OCI-LY3 (cell line): ENCODE measurements around the gene IFT122.

ENCODE experiments used
- H2AFZ ChIP-seq: fragments of 200-600, 300-600 bp; shearing (Covaris generic); 2 replicates; pipeline ENCODE4 v1.6.0; 2014; ENCODE audit warnings: antibody characterized with exemption, low read depth, low read length
- H3K27ac ChIP-seq: fragments of 200-600, 300-600 bp; sonication (generic); 2 replicates; pipeline ENCODE4 v1.5.1; 2014; ENCODE audit warnings: mild to moderate bottlenecking, low read length, moderate library complexity, mixed read lengths
- H3K27me3 ChIP-seq: fragments of 200-600, 300-600 bp; sonication (generic); 2 replicates; pipeline ENCODE4 v1.6.1; 2014; ENCODE audit warnings: low read depth, low read length, mixed read lengths
- H3K36me3 ChIP-seq: fragments of 200-600, 300-600 bp; sonication (generic); replicated peaks from 2 replicates; pipeline ENCODE3; 2014; ENCODE audit warnings: low read depth, low read length, mixed read lengths
- H3K4me1 ChIP-seq: fragments of 300-600, 200-600 bp; sonication (generic); 2 replicates; pipeline ENCODE4 v1.6.1; 2014; ENCODE audit warnings: low read length, mixed read lengths
- H3K4me2 ChIP-seq: fragments of 200-600, 300-600 bp; sonication (generic); 2 replicates; pipeline ENCODE4 v1.6.1; 2014; ENCODE audit warnings: low read length, mixed read lengths
- H3K4me3 ChIP-seq: fragments of 300-600, 200-600 bp; sonication (generic); 2 replicates; pipeline ENCODE4 v1.5.1; 2014; ENCODE audit warnings: antibody characterized with exemption, mild to moderate bottlenecking, low read length, moderate library complexity
- H3K79me2 ChIP-seq: fragments of 300-600, 200-600 bp; shearing (Covaris generic); 2 replicates; pipeline ENCODE4 v1.6.1; 2014; ENCODE audit warnings: mild to moderate bottlenecking, low read length, mixed read lengths
- H3K9ac ChIP-seq: fragments of 300-600, 200-600 bp; shearing (Covaris generic); 2 replicates; pipeline ENCODE4 v1.6.0; 2014; ENCODE audit warnings: mild to moderate bottlenecking, low read length, moderate library complexity
- H3K9me3 ChIP-seq: fragments of 200-600, 300-600 bp; shearing (Covaris generic); 2 replicates; pipeline ENCODE4 v1.6.1; 2014; ENCODE audit warnings: low read length, mixed read lengths; ENCODE audit not compliant: insufficient read depth
- H4K20me1 ChIP-seq: fragments of 200-600, 300-600 bp; sonication (generic); 2 replicates; pipeline ENCODE4 v1.6.1; 2016; ENCODE audit warnings: low read length, mixed read lengths; ENCODE audit not compliant: insufficient read depth
- EZH2phosphoT487 ChIP-seq: fragments of 200-600 bp; shearing (Covaris generic); IDR thresholded peaks from 2 replicates; pipeline ENCODE4 v1.6.1; 2018; ENCODE audit warnings: antibody characterized with exemption, mixed run types, low read depth
- TF ChIP-seq, protein P1 (sequence below): fragments of 200-600, 300-600 bp; sonication (generic); IDR thresholded peaks from 2 replicates; pipeline ENCODE4 v1.5.1; 2014; ENCODE audit warnings: antibody characterized with exemption, low read length, low read depth

The IFT122 gene

DNA sequence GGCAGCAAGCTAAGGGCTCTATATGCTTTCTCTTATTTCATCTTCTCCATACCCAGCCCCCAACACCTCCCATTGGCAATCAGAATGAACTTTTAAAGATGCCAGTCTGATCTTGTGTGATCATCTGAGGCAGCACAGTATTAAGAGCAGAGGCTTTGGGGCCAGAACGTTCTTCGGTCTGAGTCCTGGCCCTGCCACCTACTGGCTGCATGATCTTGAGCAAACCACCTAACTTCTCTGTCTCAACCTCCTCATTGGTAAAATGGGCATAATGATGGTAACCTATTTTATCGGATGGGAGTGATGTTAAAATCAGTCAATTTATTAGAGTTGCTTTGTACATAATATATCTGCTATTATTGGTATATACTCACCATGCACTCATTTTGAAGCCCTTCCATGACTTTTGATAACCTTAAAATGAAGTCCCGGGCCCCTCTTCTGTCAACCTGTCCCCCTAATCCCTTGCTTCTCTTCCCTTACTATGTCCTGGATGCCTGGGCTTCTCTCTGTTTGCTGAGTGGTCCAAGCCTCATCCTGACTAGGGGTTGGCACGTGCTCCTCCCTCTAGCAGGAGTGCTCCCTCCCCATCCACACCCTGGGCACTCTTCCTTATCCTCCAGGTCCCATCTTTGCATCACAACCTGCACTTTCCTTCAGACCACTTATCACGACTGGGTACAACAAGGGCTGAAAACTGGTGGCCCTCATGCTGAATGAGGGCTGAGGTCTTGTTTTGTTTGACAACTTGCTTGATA is 17.9 kb upstream of the IFT122 start:
- Histone ChIP-seq H3K9ac (no peak overlapping the region), H3K4me1 (peaks cover 21% of the 10 kb centered on the region)
- TF ChIP-seq, protein P1, sequence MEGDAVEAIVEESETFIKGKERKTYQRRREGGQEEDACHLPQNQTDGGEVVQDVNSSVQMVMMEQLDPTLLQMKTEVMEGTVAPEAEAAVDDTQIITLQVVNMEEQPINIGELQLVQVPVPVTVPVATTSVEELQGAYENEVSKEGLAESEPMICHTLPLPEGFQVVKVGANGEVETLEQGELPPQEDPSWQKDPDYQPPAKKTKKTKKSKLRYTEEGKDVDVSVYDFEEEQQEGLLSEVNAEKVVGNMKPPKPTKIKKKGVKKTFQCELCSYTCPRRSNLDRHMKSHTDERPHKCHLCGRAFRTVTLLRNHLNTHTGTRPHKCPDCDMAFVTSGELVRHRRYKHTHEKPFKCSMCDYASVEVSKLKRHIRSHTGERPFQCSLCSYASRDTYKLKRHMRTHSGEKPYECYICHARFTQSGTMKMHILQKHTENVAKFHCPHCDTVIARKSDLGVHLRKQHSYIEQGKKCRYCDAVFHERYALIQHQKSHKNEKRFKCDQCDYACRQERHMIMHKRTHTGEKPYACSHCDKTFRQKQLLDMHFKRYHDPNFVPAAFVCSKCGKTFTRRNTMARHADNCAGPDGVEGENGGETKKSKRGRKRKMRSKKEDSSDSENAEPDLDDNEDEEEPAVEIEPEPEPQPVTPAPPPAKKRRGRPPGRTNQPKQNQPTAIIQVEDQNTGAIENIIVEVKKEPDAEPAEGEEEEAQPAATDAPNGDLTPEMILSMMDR = no peak
- no peak for TF ChIP-seq EZH2phosphoT487

DNA sequence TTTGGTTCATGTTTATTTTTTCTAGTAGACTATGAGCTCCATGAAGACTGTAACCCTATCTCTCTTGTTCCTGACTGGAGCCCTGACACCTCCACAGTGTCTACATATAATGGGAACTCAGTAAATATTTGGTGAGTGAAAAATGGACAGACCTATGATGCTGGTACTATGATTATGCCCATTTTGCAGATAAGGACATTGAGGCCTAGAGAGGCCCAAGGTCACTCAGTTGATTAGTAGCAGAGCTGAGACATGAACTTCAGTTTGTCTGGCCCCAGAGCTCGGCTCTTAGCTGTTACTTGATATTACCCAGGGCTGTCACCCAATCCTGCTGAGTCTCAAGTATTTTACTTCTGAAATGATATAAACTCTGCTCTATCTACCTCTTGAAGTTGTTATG is 17.1 kb upstream of the IFT122 start:
- 0 out of 2 replicates have a peak, but pooled peaks cover 4% of the 10 kb centered on the region for H3K9me3 ChIP-seq
- peaks cover 21% of the 10 kb centered on the region for H3K4me1 ChIP-seq
- no peaks in the 10 kb centered on the region for H4K20me1 ChIP-seq
- H3K27me3 ChIP-seq = no peaks in the 10 kb centered on the region
- no peak overlapping the region for H3K9ac ChIP-seq
- H3K4me2 ChIP-seq = no peak overlapping the region
- no peaks in the 10 kb centered on the region for H3K79me2 ChIP-seq
- H3K36me3 ChIP-seq = peaks cover 11% of the 10 kb centered on the region
- H2AFZ ChIP-seq = no peak overlapping the region
- no peak overlapping the region for H3K4me3 ChIP-seq
- TF ChIP-seq EZH2phosphoT487 = no peak
- H3K27ac ChIP-seq = no peak overlapping the region

More for the DNA sequence above, 17.9 kb upstream of the IFT122 start:
- Histone ChIP-seq H3K36me3 (peaks cover 6% of the 10 kb centered on the region), H2AFZ (no peak overlapping the region), H3K4me3 (no peak overlapping the region), H3K4me2 (no peak overlapping the region), H3K27me3 (no peaks in the 10 kb centered on the region), H3K27ac (no peak overlapping the region), H3K9me3 (0 out of 2 replicates have a peak, but pooled peaks cover 4% of the 10 kb centered on the region), H3K79me2 (no peaks in the 10 kb centered on the region), H4K20me1 (no peaks in the 10 kb centered on the region)

DNA sequence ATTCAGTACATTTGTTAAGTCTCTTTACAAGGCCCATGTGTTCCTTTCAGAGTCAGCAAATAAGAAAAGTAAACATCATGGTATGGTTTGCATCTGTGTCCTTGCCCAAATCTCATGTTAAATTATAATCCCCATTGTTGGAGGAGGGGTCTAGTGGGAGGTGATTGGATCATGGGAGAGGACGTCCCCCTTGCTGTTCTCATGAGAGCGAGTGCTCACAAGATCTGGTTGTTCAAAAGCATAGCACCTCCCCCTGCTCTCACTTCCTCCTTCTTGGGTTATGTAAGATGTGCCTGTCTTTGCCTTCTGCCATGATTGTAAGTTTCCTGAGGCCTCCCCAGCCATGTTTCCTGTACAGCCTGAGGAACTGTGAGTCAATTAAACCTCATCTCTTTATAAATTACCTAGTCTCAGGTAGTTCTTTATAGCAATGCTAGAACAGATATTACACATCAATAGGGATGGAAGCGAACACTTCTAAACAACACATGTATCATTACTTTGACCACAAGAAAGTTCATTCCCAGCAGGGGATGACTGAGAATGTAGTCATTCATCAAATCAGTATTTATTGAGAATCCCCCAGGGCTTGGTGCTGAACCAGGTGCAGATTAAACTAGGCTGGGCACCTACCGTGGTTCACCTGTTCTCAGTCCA is 15.7 kb upstream of the IFT122 start:
- no peaks in the 10 kb centered on the region for H3K79me2 ChIP-seq
- peaks cover 21% of the 10 kb centered on the region for H3K4me1 ChIP-seq
- peaks cover 25% of the 10 kb centered on the region for H3K36me3 ChIP-seq
- peak overlapping the region; percentile 71; the same call in 1 of the 2 replicates for H2AFZ ChIP-seq
- no peaks in the 10 kb centered on the region for H3K27me3 ChIP-seq
- 0 out of 2 replicates have a peak, but pooled peaks cover 4% of the 10 kb centered on the region for H3K9me3 ChIP-seq
- peak overlapping the region; percentile 51 for H3K4me3 ChIP-seq
- no peak for TF ChIP-seq EZH2phosphoT487
- TF ChIP-seq, protein P1 = no peak
- H4K20me1 ChIP-seq = no peaks in the 10 kb centered on the region
- peak overlapping the region; percentile 66 for H3K27ac ChIP-seq
- H3K4me2 ChIP-seq = peak overlapping the region; percentile 58
- H3K9ac ChIP-seq = peak overlapping the region; percentile 35; the same call in 1 of the 2 replicates

DNA sequence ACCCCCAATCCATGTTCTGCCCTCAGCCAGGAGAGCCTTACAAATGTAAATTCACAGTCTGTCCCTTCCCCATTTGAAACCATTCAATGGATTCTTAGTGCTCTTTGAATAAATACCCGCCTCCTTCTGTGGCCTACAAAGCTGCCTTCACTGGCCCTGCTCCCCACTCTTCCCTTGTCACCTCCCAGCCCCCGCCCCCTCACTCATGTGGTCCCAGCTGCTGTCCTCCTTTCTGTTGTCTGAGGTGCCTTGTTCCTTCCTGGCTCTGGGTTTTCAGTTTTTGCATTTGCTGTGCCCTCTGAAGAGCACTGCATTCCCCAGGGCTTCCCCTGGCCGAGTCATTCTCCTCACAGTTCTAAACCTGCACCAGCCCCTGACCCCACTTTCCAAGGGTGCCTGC is 14.8 kb upstream of the IFT122 start:
- H3K27me3 ChIP-seq = no peaks in the 10 kb centered on the region
- peaks cover 21% of the 10 kb centered on the region for H3K4me1 ChIP-seq
- TF ChIP-seq, protein P1 = no peak
- no peak for TF ChIP-seq EZH2phosphoT487
- H2AFZ ChIP-seq = no peak overlapping the region
- H3K27ac ChIP-seq = peak overlapping the region; percentile 66
- 0 out of 2 replicates have a peak, but pooled peaks cover 4% of the 10 kb centered on the region for H3K9me3 ChIP-seq
- no peaks in the 10 kb centered on the region for H3K79me2 ChIP-seq
- H3K9ac ChIP-seq = no peak overlapping the region
- H3K4me3 ChIP-seq = no peak overlapping the region
- H4K20me1 ChIP-seq = no peaks in the 10 kb centered on the region
- peak overlapping the region; percentile 58 for H3K4me2 ChIP-seq
- peaks cover 28% of the 10 kb centered on the region for H3K36me3 ChIP-seq
